ENCODE measurements around the gene THOP1.
A peak's percentile ranks its signal among the peaks of the same experiment; 100 is the strongest.

Gene THOP1

GRCh38 chr19:2762783-2763496, 22.4 kb upstream of the THOP1 start:
- no peak for DNase-seq

- DNase-seq: no peak
Observed at GRCh38 chr19:2763687-2764086, 21.6 kb upstream of the THOP1 start.

GRCh38 chr19:2764945-2765344, 20.4 kb upstream of the THOP1 start:
- DNase-seq: no peak

- DNase-seq: no peak
Observed at GRCh38 chr19:2765376-2765775, 19.9 kb upstream of the THOP1 start.

GRCh38 chr19:2766594-2767372, 18.5 kb upstream of the THOP1 start:
- no peak for DNase-seq

- no peak for DNase-seq
Observed at GRCh38 chr19:2767688-2768087, 17.6 kb upstream of the THOP1 start.

GRCh38 chr19:2768365-2769132, 16.8 kb upstream of the THOP1 start:
- DNase-seq: no peak

- no peak for DNase-seq
Observed at GRCh38 chr19:2769218-2769617, 16.1 kb upstream of the THOP1 start.

- DNase-seq: no peak
Observed at GRCh38 chr19:2770055-2771013, 15.0 kb upstream of the THOP1 start.

- DNase-seq: no peak
Observed at GRCh38 chr19:2771786-2772674, 13.3 kb upstream of the THOP1 start.

GRCh38 chr19:2774083-2774679, 11.1 kb upstream of the THOP1 start:
- DNase-seq: no peak

- DNase-seq: no peak
Observed at GRCh38 chr19:2774953-2775555, 10.2 kb upstream of the THOP1 start.

- peak; percentile 72 for DNase-seq
Observed at GRCh38 chr19:2775556-2776430, 9.5 kb upstream of the THOP1 start.

GRCh38 chr19:2777952-2778683, 7.2 kb upstream of the THOP1 start:
- DNase-seq: no peak

GRCh38 chr19:2779121-2779740, 6.1 kb upstream of the THOP1 start:
- DNase-seq: no peak

- DNase-seq: no peak
Observed at GRCh38 chr19:2780284-2780683, 5.0 kb upstream of the THOP1 start.

- DNase-seq: peak; percentile 21
Observed at GRCh38 chr19:2782329-2782935, 2.9 kb upstream of the THOP1 start.

Measured in activated naive CD4-positive, alpha-beta T cell treated with Interleukin-2 at 50 U/mL for 16 hours (primary cell).